Esophagus muscularis mucosa (tissue), 4 donors: Measurements from ENCODE around the gene WT1. TPM values are rescaled to one million over a fixed set of nuclear protein-coding genes. Genes with fewer than 3 reads are reported as not detected.

Source experiments
- DNase-seq: peaks from one replicate; pipeline ENCODE4 v3.0.0-alpha.2; 2017; ENCODE audit errors: extremely low spot score
- H3K27ac ChIP-seq, 4 donors: fragments of 200-600 bp; sonication (generic); replicated peaks in 1 of 4; 1 replicate in 3 of 4; 2 replicates in 1 of 4; pipeline ENCODE4 v1.5.1; 2016 to 2019; ENCODE audit warnings: mild to moderate bottlenecking in 1 of 4
- H3K27me3 ChIP-seq, 4 donors: fragments of 200-600 bp; sonication (generic); one replicate each; pipeline versions ENCODE4 v1.5.1 to v1.6.0; 2016 to 2019
- H3K36me3 ChIP-seq, 4 donors: fragments of 200-600 bp; sonication (generic); one replicate each; pipeline ENCODE4 v1.5.1; 2016 to 2019
- H3K4me1 ChIP-seq, 4 donors: fragments of 200-600 bp; sonication (generic); one replicate each; pipeline ENCODE4 v1.5.1; 2016 to 2019
- H3K4me3 ChIP-seq, 4 donors: fragments of 200-600 bp; sonication (generic); 1 replicate in 2 of 4; 2 replicates in 2 of 4; pipeline ENCODE4 v1.5.1; 2016 to 2019; ENCODE audit warnings: mild to moderate bottlenecking in 4 of 4, moderate library complexity in 1 of 4
- H3K9me3 ChIP-seq, 4 donors: fragments of 200-600 bp; sonication (generic); 1 replicate in 3 of 4; 2 replicates in 1 of 4; pipeline ENCODE4 v1.5.1; 2016 to 2019
- EP300 ChIP-seq: sonication (generic); formaldehyde crosslinking; IDR thresholded peaks from one replicate; pipeline ENCODE4 v1.6.1; 2017; ENCODE audit warnings: antibody characterized with exemption
- POLR2A ChIP-seq: fragments of 450-650 bp; IDR thresholded peaks from one replicate; pipeline ENCODE4 v1.6.1; 2017; ENCODE audit warnings: antibody characterized with exemption, moderate library complexity, mild to moderate bottlenecking, low read depth
- POLR2AphosphoS5 ChIP-seq, 2 donors: sonication (generic); formaldehyde crosslinking; IDR thresholded peaks; one replicate each; pipeline ENCODE4 v1.6.1; 2017; ENCODE audit warnings: antibody characterized with exemption in 2 of 2
- WGBS: methylation state at CpG from one replicate; pipeline ENCODE4 v1.1.5; 2018; 5-methylcytosine and 5-hydroxymethylcytosine counted together
- intact Hi-C: fragments of 100-400 bp; cut with DNase I; formaldehyde crosslinking; loops from one replicate; pipeline ENCODE4 v1.15.1; 2023
- total RNA-seq, 4 donors: library from RNA; depleted of rRNA; stranded (reverse); fragments of >200 nt; gene quantifications; one replicate each; pipeline versions ENCODE4 v1.1.0 to v1.2.1, GENCODE V29; 2016
- TF ChIP-seq, protein P1 (sequence below), 3 experiments: fragments of 200-600 bp in 2 of 3; fragments of 450-650 bp in 1 of 3; sonication (generic) in 2 of 3; IDR thresholded peaks; one replicate each; pipeline ENCODE4 v1.5.1; 2017 to 2019; ENCODE audit warnings: antibody characterized with exemption in 3 of 3, mild to moderate bottlenecking in 2 of 3, moderate library complexity in 1 of 3

The WT1 gene
- total RNA-seq, 4 donors from 2014 or later: 0.42 to 3.5 (median 3.1) TPM; not detected in 1

DNA sequence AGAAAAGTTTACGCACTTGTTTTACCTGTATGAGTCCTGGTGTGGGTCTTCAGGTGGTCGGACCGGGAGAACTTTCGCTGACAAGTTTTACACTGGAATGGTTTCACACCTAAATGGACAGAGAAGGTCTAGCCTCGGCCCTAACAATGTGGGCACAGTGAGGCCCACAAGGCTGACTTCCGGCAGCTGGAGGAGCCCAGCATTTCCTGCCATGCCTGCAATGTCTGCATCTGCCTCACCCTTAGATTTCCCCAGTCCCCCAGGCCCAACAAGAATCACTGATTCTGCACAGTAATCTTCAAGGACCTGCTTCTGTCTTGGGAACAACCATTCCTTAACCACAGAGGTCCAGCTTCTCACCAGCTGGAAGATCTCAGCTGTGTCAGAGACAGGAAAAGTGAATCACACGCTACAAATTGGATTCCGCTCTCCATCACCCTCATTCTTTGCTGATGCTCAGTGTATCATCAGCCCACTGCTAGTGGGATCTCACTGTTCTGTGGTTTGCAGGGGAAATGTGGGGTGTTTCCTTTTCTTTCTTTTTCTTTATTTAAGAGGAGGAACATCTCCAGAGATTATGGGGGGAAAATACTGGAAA lies 43.3 kb downstream of the WT1 start:
- Histone ChIP-seq H3K9me3 (no peaks in the 10 kb centered on the region), H3K36me3 (peaks cover 0 to 17% (median 0%) of the 10 kb centered on the region in 4 donors), H3K4me1 (peaks cover 0 to 2% (median 0%) of the 10 kb centered on the region in 4 donors), H3K27me3 (peaks cover 0 to 8% (median 0%) of the 10 kb centered on the region in 4 donors), H3K27ac (no peak overlapping the region), H3K4me3 (no peak overlapping the region)
- no peak for DNase-seq
- 69% methylated on average over 8 of the region's 8 CpGs for WGBS
- intact Hi-C loops: no loop called here
- no peak for TF ChIP-seq POLR2AphosphoS5 (IDR thresholded peaks at IDR 0.05)
- TF ChIP-seq POLR2A: no peak
- TF ChIP-seq, protein P1, sequence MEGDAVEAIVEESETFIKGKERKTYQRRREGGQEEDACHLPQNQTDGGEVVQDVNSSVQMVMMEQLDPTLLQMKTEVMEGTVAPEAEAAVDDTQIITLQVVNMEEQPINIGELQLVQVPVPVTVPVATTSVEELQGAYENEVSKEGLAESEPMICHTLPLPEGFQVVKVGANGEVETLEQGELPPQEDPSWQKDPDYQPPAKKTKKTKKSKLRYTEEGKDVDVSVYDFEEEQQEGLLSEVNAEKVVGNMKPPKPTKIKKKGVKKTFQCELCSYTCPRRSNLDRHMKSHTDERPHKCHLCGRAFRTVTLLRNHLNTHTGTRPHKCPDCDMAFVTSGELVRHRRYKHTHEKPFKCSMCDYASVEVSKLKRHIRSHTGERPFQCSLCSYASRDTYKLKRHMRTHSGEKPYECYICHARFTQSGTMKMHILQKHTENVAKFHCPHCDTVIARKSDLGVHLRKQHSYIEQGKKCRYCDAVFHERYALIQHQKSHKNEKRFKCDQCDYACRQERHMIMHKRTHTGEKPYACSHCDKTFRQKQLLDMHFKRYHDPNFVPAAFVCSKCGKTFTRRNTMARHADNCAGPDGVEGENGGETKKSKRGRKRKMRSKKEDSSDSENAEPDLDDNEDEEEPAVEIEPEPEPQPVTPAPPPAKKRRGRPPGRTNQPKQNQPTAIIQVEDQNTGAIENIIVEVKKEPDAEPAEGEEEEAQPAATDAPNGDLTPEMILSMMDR (IDR thresholded peaks at IDR 0.05): no peak
- no peak for TF ChIP-seq EP300

DNA sequence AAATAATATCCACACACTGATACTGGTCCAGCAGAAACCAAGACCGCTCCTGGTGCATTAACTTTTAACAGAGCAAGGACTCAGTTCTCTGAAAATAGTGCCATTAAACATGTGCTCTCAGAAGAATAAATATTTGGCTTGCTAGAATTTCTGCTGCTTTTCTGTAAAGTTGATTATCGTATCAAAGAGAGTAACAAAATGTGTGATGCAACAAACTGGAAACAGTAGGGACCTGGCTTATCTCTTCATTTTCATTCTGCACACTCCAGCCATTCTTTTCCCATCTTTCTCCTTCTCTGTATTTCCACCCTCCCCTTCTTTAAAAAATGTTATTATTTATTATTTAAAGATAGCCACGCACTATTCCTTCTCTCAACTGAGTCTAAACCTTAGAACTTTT lies 43.9 kb downstream of the WT1 start:
- Histone ChIP-seq H3K27me3 (peaks cover 0 to 8% (median 0%) of the 10 kb centered on the region in 4 donors), H3K4me3 (no peak overlapping the region), H3K36me3 (peaks cover 0 to 11% (median 0%) of the 10 kb centered on the region in 4 donors), H3K4me1 (peaks cover 0 to 6% (median 1%) of the 10 kb centered on the region in 4 donors), H3K9me3 (no peaks in the 10 kb centered on the region), H3K27ac (no peak overlapping the region)
- DNase-seq: no peak
- WGBS: 86% methylated on average over 3 of the region's 3 CpGs
- intact Hi-C loops: no loop called here
- TF ChIP-seq, protein P1 (IDR thresholded peaks at IDR 0.05): no peak
- TF ChIP-seq POLR2A: no peak
- TF ChIP-seq EP300: no peak
- TF ChIP-seq POLR2AphosphoS5 (IDR thresholded peaks at IDR 0.05): no peak

DNA sequence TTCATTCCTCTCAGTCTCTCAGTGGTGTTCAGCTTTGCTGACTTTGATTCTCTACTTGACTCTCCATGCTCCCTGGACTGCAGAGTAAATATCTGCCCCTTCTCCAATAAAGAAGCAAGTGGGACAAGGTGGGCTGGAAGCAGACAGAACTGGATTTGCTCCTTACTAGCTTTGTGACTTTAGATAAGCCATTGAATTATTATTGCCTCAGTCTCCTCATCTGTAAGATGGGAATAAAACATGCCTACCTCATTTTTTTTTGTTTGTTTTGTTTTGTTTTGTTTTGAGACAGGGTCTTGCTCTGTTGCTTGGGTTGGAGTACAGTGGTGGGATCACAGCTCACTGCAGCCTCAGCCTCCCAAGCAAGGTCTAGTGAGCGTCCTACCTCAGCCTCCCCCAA lies 44.6 kb downstream of the WT1 start:
- Histone ChIP-seq H3K27me3 (peaks cover 0 to 8% (median 0%) of the 10 kb centered on the region in 4 donors), H3K4me1 (peaks cover 0 to 6% (median 1%) of the 10 kb centered on the region in 4 donors), H3K27ac (no peak overlapping the region), H3K4me3 (no peak overlapping the region), H3K9me3 (no peaks in the 10 kb centered on the region), H3K36me3 (peaks cover 0 to 4% (median 0%) of the 10 kb centered on the region in 4 donors)
- no peak for DNase-seq
- TF ChIP-seq EP300 (no peak), POLR2AphosphoS5 (IDR thresholded peaks at IDR 0.05) (no peak), POLR2A (no peak)
- TF ChIP-seq, protein P1 (IDR thresholded peaks at IDR 0.05): no peak
- intact Hi-C loops: no loop called here
- 94% methylated on average over 1 of the region's 1 CpG for WGBS

DNA sequence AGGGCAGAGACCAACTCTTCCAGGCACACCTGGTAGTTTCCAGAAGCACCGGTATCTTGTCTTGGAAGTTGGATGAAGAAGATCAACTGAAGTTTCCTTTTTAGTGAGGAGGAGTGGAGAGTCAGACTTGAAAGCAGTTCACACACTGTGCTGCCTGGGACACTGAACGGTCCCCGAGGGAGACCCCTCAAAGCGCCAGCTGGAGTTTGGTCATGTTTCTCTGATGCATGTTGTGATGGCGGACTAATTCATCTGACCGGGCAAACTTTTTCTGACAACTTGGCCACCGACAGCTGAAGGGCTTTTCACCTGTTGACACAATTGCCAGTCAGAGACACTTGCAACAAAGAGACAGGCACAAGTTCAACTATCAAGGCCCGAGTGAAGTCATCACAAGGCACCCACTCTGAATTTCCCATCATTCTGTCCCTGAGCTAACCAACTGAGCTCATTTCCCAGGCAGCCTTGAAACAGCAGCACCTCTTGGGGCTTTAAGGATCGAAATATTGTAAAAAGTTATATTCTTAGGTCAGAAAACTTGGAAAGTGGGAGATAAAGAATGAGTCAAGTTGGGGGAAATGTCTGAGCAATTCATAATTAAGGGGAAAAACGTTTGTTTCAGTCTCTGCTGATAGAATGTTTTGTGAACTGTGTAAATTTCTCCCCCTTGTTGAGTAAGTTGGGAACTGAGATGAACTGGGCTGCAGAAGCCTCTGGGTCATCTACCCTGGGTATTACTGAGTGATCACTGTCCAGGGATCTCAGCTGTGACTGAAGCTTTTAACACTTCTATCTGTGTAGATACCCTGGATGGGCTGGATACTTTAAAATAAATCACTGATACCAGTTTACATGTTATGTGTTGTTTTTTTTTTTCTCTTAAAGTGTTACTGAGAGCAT lies 46.2 kb downstream of the WT1 start:
- Histone ChIP-seq H3K27me3 (peaks cover 0 to 18% (median 0%) of the 10 kb centered on the region in 4 donors), H3K4me3 (no peak overlapping the region), H3K9me3 (no peaks in the 10 kb centered on the region), H3K36me3 (peaks cover 0 to 4% (median 0%) of the 10 kb centered on the region in 4 donors), H3K27ac (no peak overlapping the region), H3K4me1 (peaks cover 0 to 6% (median 1%) of the 10 kb centered on the region in 4 donors)
- 82% methylated on average over 10 of the region's 10 CpGs for WGBS
- intact Hi-C loops: no loop called here
- TF ChIP-seq, protein P1 (IDR thresholded peaks at IDR 0.05): no peak
- no peak for TF ChIP-seq POLR2A
- TF ChIP-seq EP300: no peak
- no peak for TF ChIP-seq POLR2AphosphoS5 (IDR thresholded peaks at IDR 0.05)
- no peak for DNase-seq
